ENCODE data around the gene TXNL1. TPM values are rescaled to one million over a fixed set of nuclear protein-coding genes. Genes with fewer than 3 reads are reported as not detected.

The TXNL1 gene
- total and polyA plus RNA-seq, 2 experiments from 2014 or later: 50.0 to 109 TPM

- in situ Hi-C loops (cut with MboI): no loop called here
- TF ChIP-seq EZH2 (IDR thresholded peaks at IDR 0.05; ENCODE audit: insufficient read depth, poor library complexity, severe bottlenecking): no peak
- no peak for TF ChIP-seq EZH2phosphoT487 (IDR thresholded peaks at IDR 0.05; ENCODE audit: insufficient read depth, low read depth)
- no peak overlapping the region for H3K9ac ChIP-seq
- H2AFZ ChIP-seq: no peak overlapping the region; the same call in 1 of the 2 replicates
- H3K27me3 ChIP-seq (replicated peaks; ENCODE audit: insufficient read depth): no peaks in the 10 kb centered on the region
- no peaks in the 10 kb centered on the region for H3K9me3 ChIP-seq (ENCODE audit: low read depth)
- peaks cover 5% of the 10 kb centered on the region; the same call in 1 of the 2 replicates for H3K4me1 ChIP-seq (ENCODE audit: insufficient read depth)
- peak; percentile 34 for DNase-seq
- H3K36me3 ChIP-seq (ENCODE audit: low read depth): no peaks in the 10 kb centered on the region
- 78 to 79% methylated on average over 8 of the region's 8 CpGs for WGBS, 2 experiments (ENCODE audit: low coverage in 1 of 2, low lambda C conversion rate in 2 of 2, missing lambda C conversion rate in 2 of 2)
- no peaks in the 10 kb centered on the region for H4K20me1 ChIP-seq (ENCODE audit: insufficient read depth)
- no peak overlapping the region for H3K27ac ChIP-seq
- H3K9me2 ChIP-seq (ENCODE audit: insufficient read depth): no peaks in the 10 kb centered on the region
- H3F3A ChIP-seq (ENCODE audit: insufficient read depth): peaks cover 7% of the 10 kb centered on the region; the same call in 1 of the 2 replicates
- H3K79me2 ChIP-seq (ENCODE audit: insufficient read depth): peaks cover 14% of the 10 kb centered on the region
- no peak overlapping the region for H3K4me2 ChIP-seq (ENCODE audit: unreplicated experiment)
- H3K4me3 ChIP-seq: no peak overlapping the region
Measured at GRCh38 chr18:56641714-56642337, 3.4 kb upstream of the TXNL1 start.

DNA sequence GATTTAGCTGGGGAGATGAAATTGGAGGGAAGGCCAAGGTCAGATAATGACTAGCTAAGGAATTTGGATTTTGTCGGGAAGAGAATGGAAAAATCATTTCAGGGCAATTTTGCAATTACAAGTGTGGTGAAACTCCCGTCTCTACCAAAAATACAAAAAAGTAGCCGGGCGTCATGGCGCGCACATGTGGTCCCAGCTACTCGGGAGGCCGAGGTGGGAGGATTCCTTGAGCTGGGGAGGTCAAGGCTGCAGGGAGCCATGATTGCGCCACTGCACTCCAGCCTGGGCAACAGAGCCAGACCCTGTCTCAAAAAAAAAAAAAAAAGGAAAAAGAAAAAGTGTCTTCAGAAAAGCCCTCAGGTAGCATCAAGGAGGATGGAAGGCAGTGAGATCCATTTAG is 1.2 kb upstream of the TXNL1 start:
- Histone ChIP-seq H3K4me1 (ENCODE audit: insufficient read depth) (peaks cover 22% of the 10 kb centered on the region), H3K79me2 (ENCODE audit: insufficient read depth) (peaks cover 37% of the 10 kb centered on the region), H3K36me3 (ENCODE audit: low read depth) (no peaks in the 10 kb centered on the region), H2AFZ (peak overlapping the region; percentile 96), H4K20me1 (ENCODE audit: insufficient read depth) (no peaks in the 10 kb centered on the region; the same call in 1 of the 2 replicates), H3F3A (ENCODE audit: insufficient read depth) (peaks cover 7% of the 10 kb centered on the region; the same call in 1 of the 2 replicates), H3K27me3 (replicated peaks; ENCODE audit: insufficient read depth) (no peaks in the 10 kb centered on the region), H3K9me3 (ENCODE audit: low read depth) (no peaks in the 10 kb centered on the region), H3K27ac (no peak overlapping the region; the same call in 1 of the 2 replicates), H3K4me3 (peak overlapping the region; percentile 88), H3K4me2 (ENCODE audit: unreplicated experiment) (peak overlapping the region; percentile 89), H3K9ac (peak overlapping the region; percentile 84), H3K9me2 (ENCODE audit: insufficient read depth) (no peaks in the 10 kb centered on the region)
- DNase-seq: no peak
- TF ChIP-seq EZH2 (IDR thresholded peaks at IDR 0.05; ENCODE audit: insufficient read depth, poor library complexity, severe bottlenecking) (no peak), EZH2phosphoT487 (IDR thresholded peaks at IDR 0.05; ENCODE audit: insufficient read depth, low read depth) (no peak)
- WGBS, 2 experiments (ENCODE audit: low coverage in 1 of 2, low lambda C conversion rate in 2 of 2, missing lambda C conversion rate in 2 of 2): 98% methylated on average over 9 of the region's 9 CpGs
- in situ Hi-C loops (cut with MboI): no loop called here

DNA sequence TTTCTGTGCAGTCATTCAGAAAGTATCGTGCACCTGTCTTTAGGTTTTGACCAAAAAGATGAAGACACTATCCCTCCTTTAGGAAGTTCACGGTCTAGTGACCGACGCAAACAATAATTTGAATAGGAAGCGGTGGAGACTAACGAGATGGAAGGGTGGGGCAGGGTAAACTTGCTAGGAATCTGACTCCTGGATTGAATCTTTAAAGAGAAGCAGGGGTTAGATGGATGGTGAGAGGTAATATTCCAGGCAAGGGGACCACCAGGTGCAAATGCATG is 651 bp upstream of the TXNL1 start:
- H3F3A ChIP-seq (ENCODE audit: insufficient read depth): peaks cover 7% of the 10 kb centered on the region; the same call in 1 of the 2 replicates
- H3K27me3 ChIP-seq (replicated peaks; ENCODE audit: insufficient read depth): no peaks in the 10 kb centered on the region
- H3K4me2 ChIP-seq (ENCODE audit: unreplicated experiment): peak overlapping the region; percentile 89
- DNase-seq: peak; percentile 28
- H4K20me1 ChIP-seq (ENCODE audit: insufficient read depth): no peaks in the 10 kb centered on the region; the same call in 1 of the 2 replicates
- H3K4me3 ChIP-seq: peak overlapping the region; percentile 88
- H3K9me3 ChIP-seq (ENCODE audit: low read depth): no peaks in the 10 kb centered on the region
- 1 to 2% methylated on average over 6 of the region's 6 CpGs for WGBS, 2 experiments (ENCODE audit: low coverage in 1 of 2, low lambda C conversion rate in 2 of 2, missing lambda C conversion rate in 2 of 2)
- H3K36me3 ChIP-seq (ENCODE audit: low read depth): no peaks in the 10 kb centered on the region
- H3K4me1 ChIP-seq (ENCODE audit: insufficient read depth): peaks cover 26% of the 10 kb centered on the region
- peak overlapping the region; percentile 85 for H3K27ac ChIP-seq
- no peak for TF ChIP-seq EZH2phosphoT487 (IDR thresholded peaks at IDR 0.05; ENCODE audit: insufficient read depth, low read depth)
- peak overlapping the region; percentile 84 for H3K9ac ChIP-seq
- H3K79me2 ChIP-seq (ENCODE audit: insufficient read depth): peaks cover 42% of the 10 kb centered on the region
- H3K9me2 ChIP-seq (ENCODE audit: insufficient read depth): no peaks in the 10 kb centered on the region
- in situ Hi-C loops (cut with MboI): no loop called here
- H2AFZ ChIP-seq: peak overlapping the region; percentile 96

- Histone ChIP-seq H3K4me3 (peak overlapping the region; percentile 89), H3K27ac (peak overlapping the region; percentile 95), H3K4me1 (ENCODE audit: insufficient read depth) (peaks cover 27% of the 10 kb centered on the region), H3K27me3 (replicated peaks; ENCODE audit: insufficient read depth) (no peaks in the 10 kb centered on the region), H4K20me1 (ENCODE audit: insufficient read depth) (no peaks in the 10 kb centered on the region; the same call in 1 of the 2 replicates), H3K36me3 (ENCODE audit: low read depth) (no peaks in the 10 kb centered on the region), H3F3A (ENCODE audit: insufficient read depth) (peaks cover 7% of the 10 kb centered on the region; the same call in 1 of the 2 replicates), H3K79me2 (ENCODE audit: insufficient read depth) (peaks cover 54% of the 10 kb centered on the region), H3K9me3 (ENCODE audit: low read depth) (no peaks in the 10 kb centered on the region), H3K4me2 (ENCODE audit: unreplicated experiment) (peak overlapping the region; percentile 95), H3K9me2 (ENCODE audit: insufficient read depth) (no peaks in the 10 kb centered on the region), H3K9ac (peak overlapping the region; percentile 98), H2AFZ (peak overlapping the region; percentile 83)
- TF ChIP-seq EZH2 (IDR thresholded peaks at IDR 0.05; ENCODE audit: insufficient read depth, poor library complexity, severe bottlenecking) (no peak), EZH2phosphoT487 (IDR thresholded peaks at IDR 0.05; ENCODE audit: insufficient read depth, low read depth) (no peak)
- 2% methylated on average over 18 of the region's 18 CpGs for WGBS, 2 experiments (ENCODE audit: low coverage in 1 of 2, low lambda C conversion rate in 2 of 2, missing lambda C conversion rate in 2 of 2)
- no peak for DNase-seq
- in situ Hi-C loops (cut with MboI): no loop called here
Measured at GRCh38 chr18:56637711-56638231, 621 bp downstream of the TXNL1 start.
